Progenitor cell of endocrine pancreas (in vitro differentiated cells): ENCODE data around the gene FAM210A. TPM values are rescaled to one million over a fixed set of nuclear protein-coding genes. Genes with fewer than 3 reads are reported as not detected.

Experiments
- DNase-seq: peaks from one replicate; pipeline ENCODE4 v3.0.0; 2021; ENCODE audit warnings: low spot score; ENCODE audit not compliant: unreplicated experiment
- H3K27ac Mint-ChIP-seq: 2 replicates; pipeline ENCODE4 v1.8.0; 2021; ENCODE audit warnings: mild to moderate bottlenecking, moderate library complexity, mixed read lengths
- H3K27me3 Mint-ChIP-seq: 2 replicates; pipeline ENCODE4 v1.8.0; 2021; ENCODE audit warnings: mixed read lengths
- H3K36me3 Mint-ChIP-seq: 2 replicates; pipeline ENCODE4 v1.8.0; 2022; ENCODE audit warnings: mixed read lengths; ENCODE audit not compliant: insufficient read depth
- H3K4me1 Mint-ChIP-seq: 2 replicates; pipeline ENCODE4 v1.8.0; 2021; ENCODE audit warnings: low read depth, mixed read lengths
- H3K4me3 Mint-ChIP-seq: 2 replicates; pipeline ENCODE4 v1.8.0; 2021; ENCODE audit warnings: low read depth, mild to moderate bottlenecking, moderate library complexity, mixed read lengths
- H3K9me3 Mint-ChIP-seq: 2 replicates; pipeline ENCODE4 v1.8.0; 2021; ENCODE audit warnings: low read depth, mixed read lengths
- CTCF ChIP-seq: fragments of 200-600 bp; sonication (generic); IDR thresholded peaks from one replicate; pipeline ENCODE4 v1.5.0; 2021; ENCODE audit warnings: antibody characterized with exemption, mild to moderate bottlenecking; ENCODE audit not compliant: unreplicated experiment
- total RNA-seq: library from RNA; stranded (reverse); gene quantifications from 2 replicates; pipeline ENCODE4 v1.2.1, GENCODE V29; 2021

FAM210A gene
- total RNA-seq, 1 donor from 2014 or later: 11.0 TPM

- Mint-ChIP-seq H3K4me3 (no peak overlapping the region), H3K36me3 (peaks cover 6% of the 10 kb centered on the region), H3K9me3 (no peaks in the 10 kb centered on the region), H3K27ac (no peak overlapping the region), H3K27me3 (no peaks in the 10 kb centered on the region), H3K4me1 (peaks cover 17% of the 10 kb centered on the region)
- DNase-seq: no peak
- TF ChIP-seq CTCF: no peak
These were observed 4.1 kb upstream of the FAM210A start for GRCh38 chr18:13730481-13730880.

GRCh38 chr18:13726972-13727331 lies 594 bp upstream of the FAM210A start:
- peaks cover 21% of the 10 kb centered on the region for H3K4me1 Mint-ChIP-seq
- H3K36me3 Mint-ChIP-seq: peaks cover 2% of the 10 kb centered on the region
- H3K4me3 Mint-ChIP-seq: peak overlapping the region; percentile 95
- no peaks in the 10 kb centered on the region for H3K9me3 Mint-ChIP-seq
- no peak for TF ChIP-seq CTCF
- peak overlapping the region; percentile 99 for H3K27ac Mint-ChIP-seq
- H3K27me3 Mint-ChIP-seq: no peaks in the 10 kb centered on the region
- DNase-seq: peak; percentile 43

- no peak for DNase-seq
- H3K36me3 Mint-ChIP-seq: no peaks in the 10 kb centered on the region
- H3K27me3 Mint-ChIP-seq: no peaks in the 10 kb centered on the region
- no peaks in the 10 kb centered on the region for H3K9me3 Mint-ChIP-seq
- H3K4me3 Mint-ChIP-seq: peak overlapping the region; percentile 95
- peak overlapping the region; percentile 89 for H3K27ac Mint-ChIP-seq
- peaks cover 25% of the 10 kb centered on the region for H3K4me1 Mint-ChIP-seq
- TF ChIP-seq CTCF: no peak
These were observed 659 bp downstream of the FAM210A start for GRCh38 chr18:13725566-13726231.

- H3K4me3 Mint-ChIP-seq: no peak overlapping the region
- H3K36me3 Mint-ChIP-seq: no peaks in the 10 kb centered on the region
- DNase-seq: no peak
- H3K4me1 Mint-ChIP-seq: peaks cover 10% of the 10 kb centered on the region
- no peaks in the 10 kb centered on the region for H3K9me3 Mint-ChIP-seq
- TF ChIP-seq CTCF: no peak
- no peak overlapping the region for H3K27ac Mint-ChIP-seq
- no peaks in the 10 kb centered on the region for H3K27me3 Mint-ChIP-seq
These were observed 5.5 kb downstream of the FAM210A start for GRCh38 chr18:13720847-13721246.

GRCh38 chr18:13720123-13720522 lies 6.2 kb downstream of the FAM210A start:
- DNase-seq: no peak
- no peaks in the 10 kb centered on the region for H3K36me3 Mint-ChIP-seq
- H3K4me3 Mint-ChIP-seq: no peak overlapping the region
- H3K9me3 Mint-ChIP-seq: no peaks in the 10 kb centered on the region
- no peak for TF ChIP-seq CTCF
- no peak overlapping the region for H3K27ac Mint-ChIP-seq
- no peaks in the 10 kb centered on the region for H3K27me3 Mint-ChIP-seq
- H3K4me1 Mint-ChIP-seq: peaks cover 4% of the 10 kb centered on the region
